Liver (tissue), 9 donors: ENCODE measurements around the gene CCS. TPM values are rescaled to one million over a fixed set of nuclear protein-coding genes. Genes with fewer than 3 reads are reported as not detected.

Experiments used
- DNase-seq: peaks from one replicate; pipeline ENCODE4 v3.0.0-alpha.2; 2017; ENCODE audit warnings: low spot score
- H3K27ac ChIP-seq, 2 donors: one replicate each; pipeline ENCODE4 v1.7.0; 2013; ENCODE audit warnings: inconsistent platforms in 2 of 2, low read length in 2 of 2, control low read depth in 1 of 2, low read depth in 1 of 2, mild to moderate bottlenecking in 1 of 2
- H3K27me3 ChIP-seq, 4 donors: one replicate each; pipeline versions ENCODE4 v1.6.1 to v1.7.0; 2013; ENCODE audit warnings: low read length in 3 of 4, inconsistent platforms in 1 of 4, mild to moderate bottlenecking in 1 of 4, moderate library complexity in 1 of 4; ENCODE audit not compliant: control insufficient read depth in 4 of 4, insufficient read depth in 4 of 4
- H3K36me3 ChIP-seq, 4 donors: one replicate each; pipeline versions ENCODE4 v1.6.1 to v1.7.0; 2013; ENCODE audit warnings: low read length in 3 of 4, mild to moderate bottlenecking in 3 of 4, low read depth in 1 of 4, moderate library complexity in 1 of 4; ENCODE audit not compliant: control insufficient read depth in 4 of 4, insufficient read depth in 3 of 4
- H3K4me1 ChIP-seq, 4 donors: one replicate each; pipeline versions ENCODE4 v1.6.1 to v1.7.0; 2013; ENCODE audit warnings: low read length in 3 of 4, mild to moderate bottlenecking in 3 of 4, moderate library complexity in 1 of 4; ENCODE audit not compliant: control insufficient read depth in 4 of 4, insufficient read depth in 4 of 4
- H3K4me3 ChIP-seq, 3 donors: one replicate each; pipeline versions ENCODE4 v1.6.1 to v1.7.0; 2013; ENCODE audit warnings: low read length in 3 of 3, control low read depth in 1 of 3, low read depth in 1 of 3, mild to moderate bottlenecking in 1 of 3
- H3K9ac ChIP-seq, 2 donors: one replicate each; pipeline ENCODE4 v1.7.0; 2013; ENCODE audit warnings: low read length in 2 of 2, mild to moderate bottlenecking in 2 of 2, moderate library complexity in 2 of 2, control low read depth in 1 of 2, low read depth in 1 of 2
- H3K9me3 ChIP-seq, 4 donors: one replicate each; pipeline versions ENCODE4 v1.6.1 to v1.7.0; 2013; ENCODE audit warnings: low read length in 3 of 4; ENCODE audit not compliant: control insufficient read depth in 4 of 4
- EGR1 ChIP-seq, 2 donors: IDR thresholded peaks; 2 replicates each; pipeline ENCODE4 v1.6.1; 2016 to 2018; ENCODE audit warnings: antibody characterized with exemption in 2 of 2, low read depth in 2 of 2
- FOXA1 ChIP-seq: IDR thresholded peaks from 2 replicates; pipeline ENCODE4 v1.6.1; 2016; ENCODE audit warnings: antibody characterized with exemption
- FOXA2 ChIP-seq: IDR thresholded peaks from 2 replicates; pipeline ENCODE4 v1.6.1; 2016; ENCODE audit warnings: antibody characterized with exemption
- GABPA ChIP-seq, 2 donors: IDR thresholded peaks in 1 of 2; conservative IDR thresholded peaks in 1 of 2; 2 replicates each; pipeline ENCODE4 v1.6.1; 2016; ENCODE audit warnings: antibody characterized with exemption in 2 of 2, mild to moderate bottlenecking in 1 of 2, moderate library complexity in 1 of 2
- HNF4A ChIP-seq, 2 donors: conservative IDR thresholded peaks; 2 replicates each; pipeline ENCODE4 v1.6.1; 2016; ENCODE audit warnings: antibody characterized with exemption in 2 of 2, mild to moderate bottlenecking in 2 of 2
- HNF4G ChIP-seq: IDR thresholded peaks from 2 replicates; pipeline ENCODE4 v1.6.1; 2016; ENCODE audit warnings: antibody characterized with exemption
- JUND ChIP-seq, 2 donors: IDR thresholded peaks; 2 replicates each; pipeline ENCODE4 v1.6.1; 2016; ENCODE audit warnings: antibody characterized with exemption in 2 of 2
- NR2F2 ChIP-seq: IDR thresholded peaks from 2 replicates; pipeline ENCODE4 v1.6.1; 2016; ENCODE audit warnings: antibody characterized with exemption
- RAD21 ChIP-seq, 2 donors: IDR thresholded peaks; 2 replicates each; pipeline ENCODE4 v1.6.1; 2016; ENCODE audit warnings: antibody characterized with exemption in 2 of 2, mild to moderate bottlenecking in 2 of 2
- RXRA ChIP-seq, 2 donors: IDR thresholded peaks; 2 replicates each; pipeline ENCODE4 v1.6.1; 2017 to 2018; ENCODE audit warnings: antibody characterized with exemption in 2 of 2, mild to moderate bottlenecking in 1 of 2
- SP1 ChIP-seq: IDR thresholded peaks from 2 replicates; pipeline ENCODE4 v1.6.1; 2018; ENCODE audit warnings: antibody characterized with exemption, mild to moderate bottlenecking
- TAF1 ChIP-seq: conservative IDR thresholded peaks from 2 replicates; pipeline ENCODE4 v1.6.1; 2016; ENCODE audit warnings: antibody characterized with exemption, mild to moderate bottlenecking
- YY1 ChIP-seq: IDR thresholded peaks from 2 replicates; pipeline ENCODE4 v1.6.1; 2016; ENCODE audit warnings: antibody characterized with exemption, mild to moderate bottlenecking
- WGBS: extraction: QIAGEN DNeasy Blood & Tissue Kit; methylation state at CpG from one replicate; pipeline ENCODE4 v1.1.7; 2013; 5-methylcytosine and 5-hydroxymethylcytosine counted together
- polyA plus RNA-seq, 2 donors: library from polyadenylated mRNA; stranded (reverse) in 1 of 2; unstranded in 1 of 2; fragments of 200-250 nt in 1 of 2; fragments of >200 nt in 1 of 2; fragmentation: Nextera tagmentation in 1 of 2; extraction: Ambion mirVana in 1 of 2; gene quantifications; one replicate each; pipeline versions ENCODE4 v1.2.1 to v1.2.3, GENCODE V29; 2013 to 2015
- total RNA-seq, 2 donors: library from RNA; depleted of rRNA; stranded (reverse); fragments of >200 nt; gene quantifications; one replicate each; pipeline ENCODE4 v1.2.3, GENCODE V29; 2014
- TF ChIP-seq, protein P1 (sequence below): IDR thresholded peaks from 2 replicates; pipeline ENCODE4 v1.6.1; 2016; ENCODE audit warnings: antibody characterized with exemption
- TF ChIP-seq, protein P2 (sequence below): IDR thresholded peaks from 2 replicates; pipeline ENCODE4 v1.6.1; 2016; ENCODE audit warnings: antibody characterized with exemption, mild to moderate bottlenecking
- TF ChIP-seq, protein P3 (sequence below): IDR thresholded peaks from 2 replicates; pipeline ENCODE4 v1.6.1; 2016; ENCODE audit warnings: antibody characterized with exemption
- TF ChIP-seq, protein P4 (sequence below): fragments of 150-350 bp; IDR thresholded peaks from 2 replicates; pipeline ENCODE4 v1.5.1; 2017; ENCODE audit warnings: improper control_type of control experiment, low read depth, low read length; ENCODE audit not compliant: missing input control
- TF ChIP-seq, protein P5 (sequence below): IDR thresholded peaks from 2 replicates; pipeline ENCODE4 v1.6.1; 2016; ENCODE audit warnings: antibody characterized with exemption
- donor health status: healthy.
- donor health status: healthy.
- donor health status: healthy.
- donor health status: healthy.
- donor health status: healthy.

CCS gene
- total and polyA plus RNA-seq, 4 donors: 30.2 to 80.2 (median 46.8) TPM

DNA sequence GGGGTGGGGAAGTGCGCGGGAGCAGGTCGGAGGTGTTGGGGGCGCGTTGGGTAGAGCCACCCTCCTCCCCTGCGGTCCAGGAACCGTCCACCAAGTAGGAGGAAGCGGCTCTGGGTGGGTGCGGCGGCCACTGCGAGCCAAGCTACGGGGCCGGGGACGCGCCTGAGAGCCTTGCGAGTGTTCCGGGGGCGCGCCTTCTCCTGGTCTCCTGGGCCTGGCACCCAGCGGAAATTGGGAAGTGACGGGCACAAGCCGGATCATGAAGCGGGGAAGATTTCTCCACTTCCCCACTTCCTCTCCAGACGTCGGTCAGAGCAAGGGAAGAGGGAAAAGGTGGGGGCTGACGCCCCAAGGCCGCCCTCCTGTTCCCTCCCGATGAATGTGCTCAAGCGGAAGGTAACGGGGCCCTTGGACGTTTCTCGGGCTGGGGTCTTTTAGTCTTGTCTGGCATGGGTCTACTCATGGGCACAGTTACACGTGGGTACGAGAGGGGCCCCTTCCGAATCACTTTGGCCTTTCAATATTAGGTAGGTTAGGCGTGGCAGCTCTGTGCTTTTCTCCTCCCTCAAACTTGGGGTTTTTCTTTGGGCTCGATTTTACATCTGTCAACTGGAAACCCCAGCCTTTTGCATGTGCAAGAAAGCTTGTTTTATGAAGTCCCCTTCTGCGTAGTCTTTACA lies 24.3 kb downstream of the CCS start:
- H3K9ac ChIP-seq: peak overlapping the region; percentile 79 to 89
- peak overlapping the region; percentile 73 to 88 (median 88) for H3K4me3 ChIP-seq
- no peak for TF ChIP-seq NR2F2
- no peak for TF ChIP-seq RXRA (IDR thresholded peaks at IDR 0.05)
- peak in 1 of 2 donors; percentile 10 for TF ChIP-seq EGR1 (IDR thresholded peaks at IDR 0.05; ENCODE audit: low read depth in 2 of 2)
- under 1% methylated on average over 38 of the region's 38 CpGs for WGBS
- DNase-seq: no peak
- H3K4me1 ChIP-seq: peaks cover 3 to 44% (median 39%) of the 10 kb centered on the region in 4 donors
- no peaks in the 10 kb centered on the region for H3K9me3 ChIP-seq
- peak overlapping the region; percentile 96 for H3K27ac ChIP-seq
- H3K27me3 ChIP-seq: no peaks in the 10 kb centered on the region
- H3K36me3 ChIP-seq: peaks cover 0 to 2% (median 0%) of the 10 kb centered on the region in 4 donors

DNA sequence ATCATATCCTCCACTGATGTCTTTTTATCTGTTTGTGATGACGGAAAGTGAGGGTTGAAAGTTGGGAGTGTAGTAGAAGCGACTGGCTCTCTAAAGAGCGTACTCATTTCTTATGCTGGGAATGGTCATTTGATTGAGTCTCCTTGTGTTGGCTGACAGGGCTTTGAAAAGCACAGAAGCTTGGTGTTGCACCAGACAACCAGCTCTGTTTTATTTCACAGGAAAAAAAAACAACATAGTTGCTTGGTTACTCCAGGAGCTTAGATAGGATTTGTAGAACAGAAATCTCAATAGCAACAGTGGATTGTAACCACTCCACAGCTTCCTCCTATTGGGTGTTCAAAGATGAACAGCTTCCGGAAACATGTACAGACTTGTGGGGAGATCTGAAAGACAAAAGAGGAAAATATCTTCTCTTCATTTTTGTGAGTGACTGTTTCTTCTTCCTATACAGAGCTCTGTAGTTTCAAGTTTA lies 26.1 kb downstream of the CCS start:
- DNase-seq: no peak
- Histone ChIP-seq H3K9ac (peak overlapping the region in 1 of 2 donors; percentile 89), H3K36me3 (peaks cover under 1 to 13% (median 5%) of the 10 kb centered on the region in 4 donors), H3K4me3 (peak overlapping the region in 2 of 3 donors; percentile 73 to 88), H3K9me3 (no peaks in the 10 kb centered on the region), H3K27ac (peak overlapping the region; percentile 14 to 48), H3K4me1 (peaks cover 2 to 51% (median 45%) of the 10 kb centered on the region in 4 donors), H3K27me3 (no peaks in the 10 kb centered on the region)
- TF ChIP-seq SP1 (no peak), RAD21 (IDR thresholded peaks at IDR 0.05) (no peak), GABPA (IDR thresholded peaks at IDR 0.05 in 1 of 2, conservative IDR thresholded peaks at IDR 0.05 in 1 of 2) (no peak), TAF1 (no peak)
- TF ChIP-seq, protein P1, sequence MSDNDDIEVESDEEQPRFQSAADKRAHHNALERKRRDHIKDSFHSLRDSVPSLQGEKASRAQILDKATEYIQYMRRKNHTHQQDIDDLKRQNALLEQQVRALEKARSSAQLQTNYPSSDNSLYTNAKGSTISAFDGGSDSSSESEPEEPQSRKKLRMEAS: no peak
- TF ChIP-seq, protein P2, sequence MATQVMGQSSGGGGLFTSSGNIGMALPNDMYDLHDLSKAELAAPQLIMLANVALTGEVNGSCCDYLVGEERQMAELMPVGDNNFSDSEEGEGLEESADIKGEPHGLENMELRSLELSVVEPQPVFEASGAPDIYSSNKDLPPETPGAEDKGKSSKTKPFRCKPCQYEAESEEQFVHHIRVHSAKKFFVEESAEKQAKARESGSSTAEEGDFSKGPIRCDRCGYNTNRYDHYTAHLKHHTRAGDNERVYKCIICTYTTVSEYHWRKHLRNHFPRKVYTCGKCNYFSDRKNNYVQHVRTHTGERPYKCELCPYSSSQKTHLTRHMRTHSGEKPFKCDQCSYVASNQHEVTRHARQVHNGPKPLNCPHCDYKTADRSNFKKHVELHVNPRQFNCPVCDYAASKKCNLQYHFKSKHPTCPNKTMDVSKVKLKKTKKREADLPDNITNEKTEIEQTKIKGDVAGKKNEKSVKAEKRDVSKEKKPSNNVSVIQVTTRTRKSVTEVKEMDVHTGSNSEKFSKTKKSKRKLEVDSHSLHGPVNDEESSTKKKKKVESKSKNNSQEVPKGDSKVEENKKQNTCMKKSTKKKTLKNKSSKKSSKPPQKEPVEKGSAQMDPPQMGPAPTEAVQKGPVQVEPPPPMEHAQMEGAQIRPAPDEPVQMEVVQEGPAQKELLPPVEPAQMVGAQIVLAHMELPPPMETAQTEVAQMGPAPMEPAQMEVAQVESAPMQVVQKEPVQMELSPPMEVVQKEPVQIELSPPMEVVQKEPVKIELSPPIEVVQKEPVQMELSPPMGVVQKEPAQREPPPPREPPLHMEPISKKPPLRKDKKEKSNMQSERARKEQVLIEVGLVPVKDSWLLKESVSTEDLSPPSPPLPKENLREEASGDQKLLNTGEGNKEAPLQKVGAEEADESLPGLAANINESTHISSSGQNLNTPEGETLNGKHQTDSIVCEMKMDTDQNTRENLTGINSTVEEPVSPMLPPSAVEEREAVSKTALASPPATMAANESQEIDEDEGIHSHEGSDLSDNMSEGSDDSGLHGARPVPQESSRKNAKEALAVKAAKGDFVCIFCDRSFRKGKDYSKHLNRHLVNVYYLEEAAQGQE: no peak
- TF ChIP-seq, protein P3, sequence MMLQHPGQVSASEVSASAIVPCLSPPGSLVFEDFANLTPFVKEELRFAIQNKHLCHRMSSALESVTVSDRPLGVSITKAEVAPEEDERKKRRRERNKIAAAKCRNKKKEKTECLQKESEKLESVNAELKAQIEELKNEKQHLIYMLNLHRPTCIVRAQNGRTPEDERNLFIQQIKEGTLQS: no peak
- WGBS: 34% methylated on average over 4 of the region's 4 CpGs

DNA sequence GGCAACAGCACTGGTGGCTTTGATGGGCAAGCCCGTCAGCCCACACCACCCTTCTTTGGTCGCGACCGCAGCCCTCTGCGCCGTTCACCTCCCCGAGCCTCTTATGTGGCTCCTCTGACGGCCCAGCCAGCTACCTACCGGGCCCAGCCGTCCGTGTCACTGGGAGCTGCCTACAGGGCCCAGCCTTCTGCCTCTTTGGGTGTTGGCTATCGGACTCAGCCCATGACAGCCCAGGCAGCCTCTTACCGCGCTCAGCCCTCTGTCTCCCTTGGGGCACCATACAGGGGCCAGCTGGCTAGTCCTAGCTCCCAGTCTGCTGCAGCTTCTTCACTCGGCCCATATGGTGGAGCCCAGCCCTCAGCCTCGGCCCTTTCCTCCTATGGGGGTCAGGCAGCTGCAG lies 31.5 kb downstream of the CCS start:
- no peaks in the 10 kb centered on the region for H3K27me3 ChIP-seq
- DNase-seq: no peak
- no peak overlapping the region for H3K4me3 ChIP-seq
- no peaks in the 10 kb centered on the region for H3K9me3 ChIP-seq
- peaks cover 3 to 26% (median 21%) of the 10 kb centered on the region in 4 donors for H3K4me1 ChIP-seq
- WGBS: 94% methylated on average over 16 of the region's 16 CpGs
- H3K27ac ChIP-seq: no peak overlapping the region
- H3K9ac ChIP-seq: no peak overlapping the region
- peaks cover 15 to 63% (median 49%) of the 10 kb centered on the region in 4 donors for H3K36me3 ChIP-seq
- no peak for TF ChIP-seq RAD21 (IDR thresholded peaks at IDR 0.05)
- TF ChIP-seq FOXA1: no peak
- TF ChIP-seq EGR1 (IDR thresholded peaks at IDR 0.05; ENCODE audit: low read depth in 2 of 2): no peak
- TF ChIP-seq HNF4A (conservative IDR thresholded peaks at IDR 0.05): no peak
- no peak for TF ChIP-seq YY1
- TF ChIP-seq SP1: no peak
- TF ChIP-seq, protein P3: no peak
- TF ChIP-seq GABPA (IDR thresholded peaks at IDR 0.05 in 1 of 2, conservative IDR thresholded peaks at IDR 0.05 in 1 of 2): no peak
- TF ChIP-seq RXRA (IDR thresholded peaks at IDR 0.05): no peak
- TF ChIP-seq, protein P4, sequence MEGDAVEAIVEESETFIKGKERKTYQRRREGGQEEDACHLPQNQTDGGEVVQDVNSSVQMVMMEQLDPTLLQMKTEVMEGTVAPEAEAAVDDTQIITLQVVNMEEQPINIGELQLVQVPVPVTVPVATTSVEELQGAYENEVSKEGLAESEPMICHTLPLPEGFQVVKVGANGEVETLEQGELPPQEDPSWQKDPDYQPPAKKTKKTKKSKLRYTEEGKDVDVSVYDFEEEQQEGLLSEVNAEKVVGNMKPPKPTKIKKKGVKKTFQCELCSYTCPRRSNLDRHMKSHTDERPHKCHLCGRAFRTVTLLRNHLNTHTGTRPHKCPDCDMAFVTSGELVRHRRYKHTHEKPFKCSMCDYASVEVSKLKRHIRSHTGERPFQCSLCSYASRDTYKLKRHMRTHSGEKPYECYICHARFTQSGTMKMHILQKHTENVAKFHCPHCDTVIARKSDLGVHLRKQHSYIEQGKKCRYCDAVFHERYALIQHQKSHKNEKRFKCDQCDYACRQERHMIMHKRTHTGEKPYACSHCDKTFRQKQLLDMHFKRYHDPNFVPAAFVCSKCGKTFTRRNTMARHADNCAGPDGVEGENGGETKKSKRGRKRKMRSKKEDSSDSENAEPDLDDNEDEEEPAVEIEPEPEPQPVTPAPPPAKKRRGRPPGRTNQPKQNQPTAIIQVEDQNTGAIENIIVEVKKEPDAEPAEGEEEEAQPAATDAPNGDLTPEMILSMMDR: no peak
- no peak for TF ChIP-seq TAF1
- TF ChIP-seq HNF4G: no peak
- no peak for TF ChIP-seq JUND (IDR thresholded peaks at IDR 0.05)
- TF ChIP-seq, protein P1: no peak
- no peak for TF ChIP-seq FOXA2
- TF ChIP-seq NR2F2: no peak
- TF ChIP-seq, protein P5, sequence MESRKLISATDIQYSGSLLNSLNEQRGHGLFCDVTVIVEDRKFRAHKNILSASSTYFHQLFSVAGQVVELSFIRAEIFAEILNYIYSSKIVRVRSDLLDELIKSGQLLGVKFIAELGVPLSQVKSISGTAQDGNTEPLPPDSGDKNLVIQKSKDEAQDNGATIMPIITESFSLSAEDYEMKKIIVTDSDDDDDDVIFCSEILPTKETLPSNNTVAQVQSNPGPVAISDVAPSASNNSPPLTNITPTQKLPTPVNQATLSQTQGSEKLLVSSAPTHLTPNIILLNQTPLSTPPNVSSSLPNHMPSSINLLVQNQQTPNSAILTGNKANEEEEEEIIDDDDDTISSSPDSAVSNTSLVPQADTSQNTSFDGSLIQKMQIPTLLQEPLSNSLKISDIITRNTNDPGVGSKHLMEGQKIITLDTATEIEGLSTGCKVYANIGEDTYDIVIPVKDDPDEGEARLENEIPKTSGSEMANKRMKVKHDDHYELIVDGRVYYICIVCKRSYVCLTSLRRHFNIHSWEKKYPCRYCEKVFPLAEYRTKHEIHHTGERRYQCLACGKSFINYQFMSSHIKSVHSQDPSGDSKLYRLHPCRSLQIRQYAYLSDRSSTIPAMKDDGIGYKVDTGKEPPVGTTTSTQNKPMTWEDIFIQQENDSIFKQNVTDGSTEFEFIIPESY: no peak
